H9 (cell line): ENCODE results near the gene CCL11. TPM values are rescaled to one million over a fixed set of nuclear protein-coding genes. Genes with fewer than 3 reads are reported as not detected.

Source experiments
- DNase-seq: peaks from one replicate; pipeline ENCODE4 v3.0.0-alpha.2; 2017
- H2AFZ ChIP-seq: one replicate; pipeline ENCODE4 v1.6.1; 2013; ENCODE audit warnings: mild to moderate bottlenecking, low read length, control low read depth, moderate library complexity
- H2AK5ac ChIP-seq: 2 replicates; pipeline ENCODE4 v1.6.1; 2013; ENCODE audit warnings: low read length, control low read depth, mixed read lengths; ENCODE audit not compliant: insufficient read length
- H2BK120ac ChIP-seq: one replicate; pipeline ENCODE4 v1.6.1; 2013; ENCODE audit warnings: low read depth, mild to moderate bottlenecking, low read length, control low read depth, inconsistent platforms; ENCODE audit not compliant: poor library complexity, severe bottlenecking
- H2BK12ac ChIP-seq: 2 replicates; pipeline ENCODE4 v1.6.1; 2013; ENCODE audit warnings: low read length, control low read depth, mixed read lengths, low read depth; ENCODE audit not compliant: insufficient read length
- H2BK15ac ChIP-seq: 2 replicates; pipeline ENCODE4 v1.6.1; 2013; ENCODE audit warnings: low read depth, low read length, control low read depth
- H2BK20ac ChIP-seq: one replicate; pipeline ENCODE4 v1.6.1; 2013; ENCODE audit warnings: low read depth, mild to moderate bottlenecking, low read length, control low read depth, inconsistent platforms; ENCODE audit not compliant: poor library complexity, severe bottlenecking
- H2BK5ac ChIP-seq: 2 replicates; pipeline ENCODE4 v1.6.1; 2013; ENCODE audit warnings: low read length, control low read depth, mixed read lengths; ENCODE audit not compliant: insufficient read length
- H3K14ac ChIP-seq: 2 replicates; pipeline ENCODE4 v1.6.1; 2013; ENCODE audit warnings: low read length, control low read depth; ENCODE audit not compliant: insufficient read depth
- H3K18ac ChIP-seq: 2 replicates; pipeline ENCODE4 v1.6.1; 2013; ENCODE audit warnings: low read depth, mild to moderate bottlenecking, mixed read lengths, low read length, control low read depth; ENCODE audit not compliant: insufficient read length
- H3K23ac ChIP-seq: 2 replicates; pipeline ENCODE4 v1.6.1; 2013; ENCODE audit warnings: low read length, control low read depth, mixed read lengths, low read depth; ENCODE audit not compliant: insufficient read length
- H3K23me2 ChIP-seq: 2 replicates; pipeline ENCODE4 v1.6.1; 2013; ENCODE audit warnings: low read depth, mild to moderate bottlenecking, mixed read lengths, low read length, control low read depth; ENCODE audit not compliant: insufficient read length, poor library complexity, severe bottlenecking
- H3K27ac ChIP-seq: 2 replicates; pipeline ENCODE4 v1.5.1; 2013; ENCODE audit warnings: low read length, control low read depth, mixed read lengths, low read depth; ENCODE audit not compliant: insufficient read length
- H3K27me3 ChIP-seq: 2 replicates; pipeline ENCODE4 v1.6.1; 2013; ENCODE audit warnings: low read length, control low read depth, inconsistent platforms; ENCODE audit not compliant: insufficient read depth
- H3K4ac ChIP-seq: 2 replicates; pipeline ENCODE4 v1.6.1; 2013; ENCODE audit warnings: low read depth, mild to moderate bottlenecking, control low read depth, inconsistent platforms, low read length, moderate library complexity
- H3K4me1 ChIP-seq: 2 replicates; pipeline ENCODE4 v1.6.1; 2013; ENCODE audit warnings: low read length, control low read depth, inconsistent platforms; ENCODE audit not compliant: insufficient read depth
- H3K4me2 ChIP-seq: 2 replicates; pipeline ENCODE4 v1.6.1; 2013; ENCODE audit warnings: low read length, control low read depth, mixed read lengths; ENCODE audit not compliant: insufficient read length, insufficient read depth
- H3K56ac ChIP-seq: 2 replicates; pipeline ENCODE4 v1.6.1; 2013; ENCODE audit warnings: low read depth, mild to moderate bottlenecking, mixed read lengths, low read length, control low read depth; ENCODE audit not compliant: insufficient read length
- H3K79me1 ChIP-seq: 2 replicates; pipeline ENCODE4 v1.6.1; 2013; ENCODE audit warnings: low read depth, mild to moderate bottlenecking, moderate library complexity, low read length, control low read depth, inconsistent platforms; ENCODE audit not compliant: insufficient read depth, poor library complexity, severe bottlenecking
- H3K79me2 ChIP-seq: 2 replicates; pipeline ENCODE4 v1.6.1; 2013; ENCODE audit warnings: low read length, control low read depth, inconsistent platforms; ENCODE audit not compliant: insufficient read depth
- H3K9ac ChIP-seq: 2 replicates; pipeline ENCODE4 v1.6.1; 2013; ENCODE audit warnings: low read length, control low read depth, mixed read lengths; ENCODE audit not compliant: insufficient read length; ENCODE audit errors: extremely low read depth
- H3K9me3 ChIP-seq: one replicate; pipeline ENCODE4 v1.6.1; 2013; ENCODE audit warnings: low read depth, low read length, inconsistent platforms; ENCODE audit not compliant: control insufficient read depth
- H3T11ph ChIP-seq: one replicate; pipeline ENCODE4 v1.6.1; 2013; ENCODE audit warnings: mild to moderate bottlenecking, low read length, control low read depth, inconsistent platforms
- H4K20me1 ChIP-seq: one replicate; pipeline ENCODE4 v1.6.1; 2013; ENCODE audit not compliant: control insufficient read depth, insufficient read length, insufficient read depth
- H4K5ac ChIP-seq: 2 replicates; pipeline ENCODE4 v1.6.1; 2013; ENCODE audit warnings: low read depth, mild to moderate bottlenecking, mixed read lengths, low read length, control low read depth; ENCODE audit not compliant: insufficient read length
- H4K8ac ChIP-seq: replicated peaks from 2 replicates; pipeline ENCODE4 v1.6.1; 2013; ENCODE audit warnings: low read length, control low read depth, mixed read lengths, low read depth; ENCODE audit not compliant: insufficient read length
- H4K91ac ChIP-seq: 2 replicates; pipeline ENCODE4 v1.6.1; 2013; ENCODE audit warnings: low read depth, mild to moderate bottlenecking, moderate library complexity, mixed read lengths, low read length, control low read depth; ENCODE audit not compliant: insufficient read length
- H3K27ac Mint-ChIP-seq, 3 experiments: 2 replicates in 2 of 3; 3 replicates in 1 of 3; pipeline ENCODE4 v1.8.0; 2020 to 2021; ENCODE audit warnings: mixed read lengths in 3 of 3, mild to moderate bottlenecking in 1 of 3, moderate library complexity in 1 of 3
- H3K27me3 Mint-ChIP-seq: 2 replicates; pipeline ENCODE4 v1.8.0; 2021; ENCODE audit warnings: low read depth, mild to moderate bottlenecking, moderate library complexity, mixed read lengths
- H3K36me3 Mint-ChIP-seq, 3 experiments: 2 replicates in 2 of 3; 3 replicates in 1 of 3; pipeline ENCODE4 v1.8.0; 2020 to 2021; ENCODE audit warnings: low read depth in 3 of 3, mixed read lengths in 3 of 3; ENCODE audit not compliant: insufficient read depth in 1 of 3
- H3K4me1 Mint-ChIP-seq, 2 experiments: 2 replicates each; pipeline ENCODE4 v1.8.0; 2020; ENCODE audit warnings: mixed read lengths in 2 of 2
- H3K4me3 Mint-ChIP-seq, 2 experiments: 2 replicates in 1 of 2; 3 replicates in 1 of 2; pipeline ENCODE4 v1.8.0; 2020 to 2021; ENCODE audit warnings: mild to moderate bottlenecking in 2 of 2, mixed read lengths in 2 of 2, moderate library complexity in 1 of 2
- H3K9me3 Mint-ChIP-seq, 2 experiments: 2 replicates in 1 of 2; 3 replicates in 1 of 2; pipeline ENCODE4 v1.8.0; 2020; ENCODE audit warnings: mild to moderate bottlenecking in 2 of 2, mixed read lengths in 2 of 2, moderate library complexity in 1 of 2
- WGBS: extraction: QIAGEN DNeasy Blood & Tissue Kit; methylation state at CpG from one replicate; pipeline ENCODE4 v1.1.7; 2013; ENCODE audit warnings: missing lambda C conversion rate, low lambda C conversion rate, mixed read lengths; ENCODE audit not compliant: insufficient read length; ENCODE audit errors: extremely low coverage; 5-methylcytosine and 5-hydroxymethylcytosine counted together
- total RNA-seq: library from RNA; stranded (reverse); gene quantifications from 2 replicates; pipeline ENCODE4 v1.2.1, GENCODE V29; 2021
- TF ChIP-seq, protein P1 (sequence below): fragments of 200-600 bp; sonication (generic); conservative IDR thresholded peaks from 3 replicates; pipeline ENCODE4 v1.8.0; 2021; ENCODE audit warnings: antibody characterized with exemption, mild to moderate bottlenecking

The CCL11 gene
- total RNA-seq, 1 experiment from 2014 or later, result not detected

DNA sequence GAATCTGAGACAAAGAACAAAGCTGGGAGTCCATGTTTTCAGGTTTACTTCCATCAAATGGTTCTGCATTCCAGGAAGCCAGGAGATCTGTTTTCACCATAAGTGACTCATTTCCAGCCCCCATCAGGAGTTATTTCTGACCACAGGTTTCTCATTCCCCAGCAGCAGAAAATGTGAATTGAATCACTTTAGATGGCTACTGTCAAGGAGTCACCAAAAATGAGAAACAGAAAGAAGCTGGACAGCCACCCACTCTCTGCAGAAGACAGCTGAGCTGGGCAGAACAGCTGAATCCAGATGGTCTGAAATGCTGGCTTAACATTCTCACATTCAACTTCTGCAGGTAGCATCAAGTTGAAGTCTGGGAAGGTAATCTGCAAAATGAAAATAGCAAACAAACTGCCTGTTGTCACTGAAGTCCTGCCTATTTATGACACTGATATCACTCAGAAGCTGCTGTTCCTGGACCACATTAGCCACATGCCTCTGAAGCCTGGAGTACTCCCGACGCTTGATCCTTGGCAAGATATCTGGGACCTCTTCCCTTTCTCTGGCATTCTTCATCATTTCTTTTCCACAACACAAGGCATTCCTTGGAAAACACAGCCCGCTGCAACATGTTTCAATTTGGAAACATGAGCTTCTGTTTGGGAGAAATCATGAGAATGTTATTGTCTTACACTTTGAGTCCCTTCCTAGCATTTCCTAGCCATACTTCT is 15.3 kb downstream of the CCL11 start:
- H2BK15ac ChIP-seq, result no peak overlapping the region
- H3K9ac ChIP-seq, result no peak overlapping the region
- H3K27ac Mint-ChIP-seq, result no peak overlapping the region
- H4K5ac ChIP-seq, result no peak overlapping the region
- H3K18ac ChIP-seq, result no peak overlapping the region
- no peaks in the 10 kb centered on the region for H3K36me3 Mint-ChIP-seq
- H4K8ac ChIP-seq, result no peak overlapping the region
- H4K20me1 ChIP-seq, result no peaks in the 10 kb centered on the region
- no peak overlapping the region for H3K56ac ChIP-seq
- no peak overlapping the region for H3T11ph ChIP-seq
- H3K4ac ChIP-seq, result no peak overlapping the region
- H3K4me2 ChIP-seq, result no peak overlapping the region
- H3K4me3 Mint-ChIP-seq, result no peak overlapping the region
- H3K4me1 ChIP-seq, result no peaks in the 10 kb centered on the region
- no peak overlapping the region for H3K27ac ChIP-seq
- H3K27me3 Mint-ChIP-seq, result peaks cover 18% of the 10 kb centered on the region
- H3K9me3 ChIP-seq, result no peaks in the 10 kb centered on the region
- no peaks in the 10 kb centered on the region for H3K79me1 ChIP-seq
- no peak overlapping the region for H2BK120ac ChIP-seq
- no peak overlapping the region for H2AFZ ChIP-seq
- H3K14ac ChIP-seq, result no peak overlapping the region
- H2BK5ac ChIP-seq, result no peak overlapping the region
- H2AK5ac ChIP-seq, result no peak overlapping the region
- no peak for DNase-seq
- H3K27me3 ChIP-seq, result no peaks in the 10 kb centered on the region; the same call in 1 of the 2 replicates
- no peak overlapping the region for H4K91ac ChIP-seq
- H3K9me3 Mint-ChIP-seq, result no peaks in the 10 kb centered on the region
- H2BK20ac ChIP-seq, result no peak overlapping the region
- no peaks in the 10 kb centered on the region for H3K79me2 ChIP-seq
- no peak overlapping the region for H2BK12ac ChIP-seq
- no peak overlapping the region for H3K23ac ChIP-seq
- no peaks in the 10 kb centered on the region for H3K23me2 ChIP-seq
- TF ChIP-seq, protein P1, sequence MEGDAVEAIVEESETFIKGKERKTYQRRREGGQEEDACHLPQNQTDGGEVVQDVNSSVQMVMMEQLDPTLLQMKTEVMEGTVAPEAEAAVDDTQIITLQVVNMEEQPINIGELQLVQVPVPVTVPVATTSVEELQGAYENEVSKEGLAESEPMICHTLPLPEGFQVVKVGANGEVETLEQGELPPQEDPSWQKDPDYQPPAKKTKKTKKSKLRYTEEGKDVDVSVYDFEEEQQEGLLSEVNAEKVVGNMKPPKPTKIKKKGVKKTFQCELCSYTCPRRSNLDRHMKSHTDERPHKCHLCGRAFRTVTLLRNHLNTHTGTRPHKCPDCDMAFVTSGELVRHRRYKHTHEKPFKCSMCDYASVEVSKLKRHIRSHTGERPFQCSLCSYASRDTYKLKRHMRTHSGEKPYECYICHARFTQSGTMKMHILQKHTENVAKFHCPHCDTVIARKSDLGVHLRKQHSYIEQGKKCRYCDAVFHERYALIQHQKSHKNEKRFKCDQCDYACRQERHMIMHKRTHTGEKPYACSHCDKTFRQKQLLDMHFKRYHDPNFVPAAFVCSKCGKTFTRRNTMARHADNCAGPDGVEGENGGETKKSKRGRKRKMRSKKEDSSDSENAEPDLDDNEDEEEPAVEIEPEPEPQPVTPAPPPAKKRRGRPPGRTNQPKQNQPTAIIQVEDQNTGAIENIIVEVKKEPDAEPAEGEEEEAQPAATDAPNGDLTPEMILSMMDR, result no peak
- H3K4me1 Mint-ChIP-seq, result peaks cover 6% of the 10 kb centered on the region in 2 experiments
- no CpG with 5 or more reads among the region's 3 CpGs for WGBS
